ENCODE measurements around the gene RAB25. TPM values are rescaled to one million over a fixed set of nuclear protein-coding genes. Genes with fewer than 3 reads are reported as not detected.
"Not testable (repeated sequence)": the region's sequence is repeated elsewhere in the genome, so short reads cannot be mapped to it uniquely, and the experiment has no call there.

RAB25 gene
- polyA plus RNA-seq, 1 donor (not counting 4 experiments of a cell fraction or from before 2014, with no cell fraction given), result 93.4 TPM

- peaks cover 0 to 8% of the 10 kb centered on the region in 2 experiments for H3K36me3 ChIP-seq (ENCODE audit: control insufficient read depth in 2 of 2, extremely low read depth in 1 of 2, insufficient read depth in 2 of 2, low read length in 2 of 2)
- H3K79me2 ChIP-seq (ENCODE audit: control insufficient read depth, insufficient read depth, low read length), result no peaks in the 10 kb centered on the region
- H3K4me3 ChIP-seq (ENCODE audit: control insufficient read depth in 2 of 3, extremely low read depth in 1 of 3, insufficient read depth in 2 of 3, low read depth in 1 of 3, low read length in 3 of 3), result no peak overlapping the region
- H4K20me1 ChIP-seq (ENCODE audit: control insufficient read depth, extremely low read depth, insufficient read depth, low read length), result no peaks in the 10 kb centered on the region
- FAIRE-seq (no peak), DNase-seq (ENCODE audit: low read depth, low spot score) (no peak)
- H3K27ac ChIP-seq (ENCODE audit: control insufficient read depth, insufficient read depth, low read length), result no peak overlapping the region
- H3K4me1 ChIP-seq (ENCODE audit: control insufficient read depth, extremely low read depth, insufficient read depth, low read length), result no peaks in the 10 kb centered on the region
- H3K27me3 ChIP-seq (ENCODE audit: control insufficient read depth, extremely low read depth, insufficient read depth, low read length), result no peaks in the 10 kb centered on the region
- no peaks in the 10 kb centered on the region for H3K9me3 ChIP-seq (ENCODE audit: control insufficient read depth, low read depth, low read length)
- TF ChIP-seq EZH2 (IDR thresholded peaks at IDR 0.05; ENCODE audit: low read length) (no peak), CTCF (optimal IDR thresholded peaks at IDR 0.05 in 1 of 3, IDR thresholded peaks at IDR 0.05 in 1 of 3, conservative IDR thresholded peaks at IDR 0.05 in 1 of 3; ENCODE audit: extremely low read depth in 1 of 3, insufficient read depth in 2 of 3, low read length in 3 of 3) (no peak)
- no peak overlapping the region for H2AFZ ChIP-seq (ENCODE audit: control insufficient read depth, low read length)
- dilution Hi-C loops (cut with MboI; ENCODE audit: extremely low pct_ligation_motif_present, low sequenced_read_pairs), result no loop called here
- no peaks in the 10 kb centered on the region for H3K9me1 ChIP-seq (ENCODE audit: control insufficient read depth, extremely low read depth, insufficient read depth, low read length)
- no peak overlapping the region for H3K9ac ChIP-seq (ENCODE audit: control insufficient read depth, extremely low read depth, insufficient read depth, low read length)
- no peak overlapping the region for H3K4me2 ChIP-seq (ENCODE audit: control insufficient read depth, extremely low read depth, insufficient read depth, low read depth, low read length)
Observed at GRCh38 chr1:156033011-156033410, 27.9 kb upstream of the RAB25 start.

- dilution Hi-C loops (cut with MboI; ENCODE audit: extremely low pct_ligation_motif_present, low sequenced_read_pairs); H2AFZ ChIP-seq (ENCODE audit: control insufficient read depth, low read length); H3K36me3 ChIP-seq (ENCODE audit: control insufficient read depth in 2 of 2, extremely low read depth in 1 of 2, insufficient read depth in 2 of 2, low read length in 2 of 2); DNase-seq (ENCODE audit: low read depth, low spot score); H3K9me1 ChIP-seq (ENCODE audit: control insufficient read depth, extremely low read depth, insufficient read depth, low read length); H3K9me3 ChIP-seq (ENCODE audit: control insufficient read depth, low read depth, low read length); H4K20me1 ChIP-seq (ENCODE audit: control insufficient read depth, extremely low read depth, insufficient read depth, low read length); H3K9ac ChIP-seq (ENCODE audit: control insufficient read depth, extremely low read depth, insufficient read depth, low read length); H3K4me3 ChIP-seq (ENCODE audit: control insufficient read depth in 2 of 3, extremely low read depth in 1 of 3, insufficient read depth in 2 of 3, low read depth in 1 of 3, low read length in 3 of 3); H3K4me1 ChIP-seq (ENCODE audit: control insufficient read depth, extremely low read depth, insufficient read depth, low read length); H3K79me2 ChIP-seq (ENCODE audit: control insufficient read depth, insufficient read depth, low read length); H3K27me3 ChIP-seq (ENCODE audit: control insufficient read depth, extremely low read depth, insufficient read depth, low read length); H3K4me2 ChIP-seq (ENCODE audit: control insufficient read depth, extremely low read depth, insufficient read depth, low read depth, low read length); FAIRE-seq; H3K27ac ChIP-seq (ENCODE audit: control insufficient read depth, insufficient read depth, low read length): not testable (repeated sequence)
Observed at GRCh38 chr1:156034991-156035390, 26.0 kb upstream of the RAB25 start.

- no peak for TF ChIP-seq CTCF (optimal IDR thresholded peaks at IDR 0.05 in 1 of 3, IDR thresholded peaks at IDR 0.05 in 1 of 3, conservative IDR thresholded peaks at IDR 0.05 in 1 of 3; ENCODE audit: extremely low read depth in 1 of 3, insufficient read depth in 2 of 3, low read length in 3 of 3)
- TF ChIP-seq EZH2 (IDR thresholded peaks at IDR 0.05; ENCODE audit: low read length), result no peak
- H4K20me1 ChIP-seq (ENCODE audit: control insufficient read depth, extremely low read depth, insufficient read depth, low read length), result no peaks in the 10 kb centered on the region
- no peaks in the 10 kb centered on the region for H3K27me3 ChIP-seq (ENCODE audit: control insufficient read depth, extremely low read depth, insufficient read depth, low read length)
- no peak overlapping the region for H2AFZ ChIP-seq (ENCODE audit: control insufficient read depth, low read length)
- no peaks in the 10 kb centered on the region for H3K9me1 ChIP-seq (ENCODE audit: control insufficient read depth, extremely low read depth, insufficient read depth, low read length)
- H3K4me1 ChIP-seq (ENCODE audit: control insufficient read depth, extremely low read depth, insufficient read depth, low read length), result no peaks in the 10 kb centered on the region
- dilution Hi-C loops (cut with MboI; ENCODE audit: extremely low pct_ligation_motif_present, low sequenced_read_pairs), result no loop called here
- H3K4me3 ChIP-seq (ENCODE audit: control insufficient read depth in 2 of 3, extremely low read depth in 1 of 3, insufficient read depth in 2 of 3, low read depth in 1 of 3, low read length in 3 of 3), result no peak overlapping the region
- peaks cover 13 to 26% of the 10 kb centered on the region in 2 experiments for H3K36me3 ChIP-seq (ENCODE audit: control insufficient read depth in 2 of 2, extremely low read depth in 1 of 2, insufficient read depth in 2 of 2, low read length in 2 of 2)
- no peaks in the 10 kb centered on the region for H3K9me3 ChIP-seq (ENCODE audit: control insufficient read depth, low read depth, low read length)
- DNase-seq (ENCODE audit: low read depth, low spot score) (no peak), FAIRE-seq (no peak)
- no peak overlapping the region for H3K9ac ChIP-seq (ENCODE audit: control insufficient read depth, extremely low read depth, insufficient read depth, low read length)
- H3K4me2 ChIP-seq (ENCODE audit: control insufficient read depth, extremely low read depth, insufficient read depth, low read depth, low read length), result no peak overlapping the region
- no peaks in the 10 kb centered on the region for H3K79me2 ChIP-seq (ENCODE audit: control insufficient read depth, insufficient read depth, low read length)
- H3K27ac ChIP-seq (ENCODE audit: control insufficient read depth, insufficient read depth, low read length), result no peak overlapping the region
Observed at GRCh38 chr1:156042828-156043227, 18.1 kb upstream of the RAB25 start.

Data from keratinocyte (primary cell).